GM12864 (cell line): ENCODE results near the gene LPAR1.

Experiments
- DNase-seq: peaks from one replicate; pipeline ENCODE4 v3.0.0-alpha.2; 2011; ENCODE audit warnings: low read depth
- H3K4me3 ChIP-seq: 2 replicates; pipeline ENCODE4 v1.5.1; 2011; ENCODE audit warnings: mild to moderate bottlenecking, low read depth, low read length, control low read depth
- CTCF ChIP-seq: IDR thresholded peaks from 2 replicates; pipeline ENCODE4 v1.5.1; 2011; ENCODE audit warnings: low read depth, mild to moderate bottlenecking, moderate library complexity, low read length, control low read depth, inconsistent platforms; ENCODE audit errors: missing control alignments

LPAR1 gene

GRCh38 chr9:110926828-110927487 lies 111.3 kb downstream of the LPAR1 start:
- no peak for TF ChIP-seq CTCF
- H3K4me3 ChIP-seq: no peak overlapping the region
- no peak for DNase-seq

GRCh38 chr9:110923601-110924000 lies 114.7 kb downstream of the LPAR1 start:
- no peak for TF ChIP-seq CTCF
- H3K4me3 ChIP-seq: no peak overlapping the region
- no peak for DNase-seq

- no peak overlapping the region for H3K4me3 ChIP-seq
- DNase-seq: no peak
- no peak for TF ChIP-seq CTCF
Measured at GRCh38 chr9:110922145-110922544, 116.1 kb downstream of the LPAR1 start.

- H3K4me3 ChIP-seq: no peak overlapping the region
- no peak for DNase-seq
- TF ChIP-seq CTCF: no peak
Measured at GRCh38 chr9:110921705-110922104, 116.6 kb downstream of the LPAR1 start.

- TF ChIP-seq CTCF: no peak
- H3K4me3 ChIP-seq: no peak overlapping the region
- no peak for DNase-seq
Measured at GRCh38 chr9:110919609-110920008, 118.7 kb downstream of the LPAR1 start.

GRCh38 chr9:110919050-110919435 lies 119.2 kb downstream of the LPAR1 start:
- TF ChIP-seq CTCF: no peak
- DNase-seq: no peak
- H3K4me3 ChIP-seq: no peak overlapping the region

- TF ChIP-seq CTCF: no peak
- H3K4me3 ChIP-seq: no peak overlapping the region
- no peak for DNase-seq
Measured at GRCh38 chr9:110918316-110919049, 119.8 kb downstream of the LPAR1 start.
